Measurements from ENCODE around the gene HOOK2. TPM values are rescaled to one million over a fixed set of nuclear protein-coding genes. Genes with fewer than 3 reads are reported as not detected.

HOOK2 gene
- total and polyA plus RNA-seq, 9 of the 15 experiments (the other 6 are each of a cell fraction or from before 2014, with no cell fraction given): 1.3 to 17.2 (median 9.9) TPM

DNA sequence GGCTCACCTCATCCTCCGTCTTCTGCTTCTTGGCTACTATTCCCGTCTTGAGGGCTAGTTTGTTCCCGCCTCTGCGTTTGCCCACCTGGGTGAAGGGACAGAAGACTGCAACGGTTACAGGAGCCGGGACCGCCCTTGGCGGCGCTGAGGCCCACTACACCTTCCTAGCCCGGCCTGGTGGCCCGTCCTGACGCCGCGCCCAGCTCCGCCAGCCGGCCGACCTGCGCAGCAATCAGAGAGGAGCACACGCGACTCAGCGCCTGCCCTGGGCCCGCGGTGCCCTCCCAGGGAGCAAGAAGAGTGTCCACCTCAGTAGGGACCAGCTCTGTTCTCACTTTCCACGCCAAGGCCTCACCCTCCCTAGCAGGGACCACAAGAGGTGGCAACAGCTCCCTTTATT, 44.0 kb downstream of the HOOK2 start:
- DNase-seq (ENCODE audit: extremely low read depth in 1 of 4, low spot score in 3 of 4) (no peak), ATAC-seq (no peak), FAIRE-seq (no peak)
- peaks cover 52% of the 10 kb centered on the region for H3K36me3 ChIP-seq (ENCODE audit: control insufficient read depth, insufficient read depth, low read length)
- H3K9me1 ChIP-seq (ENCODE audit: control insufficient read depth, insufficient read depth, low read length): no peaks in the 10 kb centered on the region
- H3K27me3 ChIP-seq (ENCODE audit: control insufficient read depth in 2 of 2, insufficient read depth in 2 of 2, low read length in 2 of 2): no peaks in the 10 kb centered on the region
- in situ Hi-C loops (cut with MboI): no loop called here
- H3K9me3 ChIP-seq (replicated peaks; ENCODE audit: control insufficient read depth, insufficient read depth, low read depth, low read length): no peaks in the 10 kb centered on the region
- H4K20me1 ChIP-seq (replicated peaks; ENCODE audit: control insufficient read depth, insufficient read depth, low read length): peaks cover 17% of the 10 kb centered on the region
- no peak overlapping the region for H3K4me3 ChIP-seq
- 92% methylated on average over 22 of the region's 24 CpGs for WGBS (ENCODE audit: insufficient coverage, low coverage, missing lambda C conversion rate)
- H3K79me2 ChIP-seq (ENCODE audit: control insufficient read depth, insufficient read depth, low read length): peaks cover 52% of the 10 kb centered on the region
- H3K9ac ChIP-seq (ENCODE audit: insufficient read depth in 1 of 2, low read depth in 2 of 2, low read length in 2 of 2): peak overlapping the region in 1 of 2 experiments; percentile 73; a peak in 2 of 4 replicates
- CTCF ChIA-PET (ENCODE audit: low intra/inter-chr PET ratio): no interaction called here
- TF ChIP-seq POU5F1 (IDR thresholded peaks at IDR 0.05; ENCODE audit: borderline replicate concordance, low read depth, low read length, partially characterized antibody) (no peak), POLR2G (IDR thresholded peaks at IDR 0.05; ENCODE audit: low read depth, low read length) (peak; percentile 60), RBFOX2 (IDR thresholded peaks at IDR 0.05; ENCODE audit: low read depth, low read length) (peak; percentile 66)
- H2AFZ ChIP-seq (ENCODE audit: low read depth, low read length): no peak overlapping the region
- H3K4me2 ChIP-seq (ENCODE audit: insufficient read depth, low read length): no peak overlapping the region
- H3K27ac ChIP-seq (ENCODE audit: extremely low read depth, low read depth, low read length): no peak overlapping the region; the same call in 2 of the 3 replicates
- H3K4me1 ChIP-seq (replicated peaks in 1 of 2; ENCODE audit: control insufficient read depth in 2 of 2, insufficient read depth in 2 of 2, low read length in 2 of 2): peaks cover 12 to 29% of the 10 kb centered on the region in 2 experiments
- POLR2A ChIA-PET: interaction anchor here (5.5 kb wide), 1 partner anchor 8 kb away, joined by 50 read pairs; the partner anchor contains the start of gene TNPO2
- intact Hi-C loops (cut with micrococcal nuclease): no loop called here
- BruUV-seq (replicated peaks): no TSS peak

GRCh38 chr19:12730064-12730463, 45.3 kb downstream of the HOOK2 start:
- Histone ChIP-seq H3K9me3 (replicated peaks; ENCODE audit: control insufficient read depth, insufficient read depth, low read depth, low read length) (no peaks in the 10 kb centered on the region), H3K36me3 (ENCODE audit: control insufficient read depth, insufficient read depth, low read length) (peaks cover 52% of the 10 kb centered on the region), H3K27me3 (ENCODE audit: control insufficient read depth in 2 of 2, insufficient read depth in 2 of 2, low read length in 2 of 2) (no peaks in the 10 kb centered on the region), H3K27ac (ENCODE audit: extremely low read depth, low read depth, low read length) (no peak overlapping the region), H3K9me1 (ENCODE audit: control insufficient read depth, insufficient read depth, low read length) (no peaks in the 10 kb centered on the region), H3K79me2 (ENCODE audit: control insufficient read depth, insufficient read depth, low read length) (peaks cover 45% of the 10 kb centered on the region), H4K20me1 (replicated peaks; ENCODE audit: control insufficient read depth, insufficient read depth, low read length) (peaks cover 17% of the 10 kb centered on the region), H3K4me3 (no peak overlapping the region), H3K4me2 (ENCODE audit: insufficient read depth, low read length) (no peak overlapping the region), H3K4me1 (replicated peaks in 1 of 2; ENCODE audit: control insufficient read depth in 2 of 2, insufficient read depth in 2 of 2, low read length in 2 of 2) (peaks cover 8 to 23% of the 10 kb centered on the region in 2 experiments), H3K9ac (ENCODE audit: insufficient read depth in 1 of 2, low read depth in 2 of 2, low read length in 2 of 2) (no peak overlapping the region), H2AFZ (ENCODE audit: low read depth, low read length) (no peak overlapping the region)
- no TSS peak for BruUV-seq (replicated peaks)
- ATAC-seq: no peak
- TF ChIP-seq ZNF696 (CRISPR knock-in tag; conservative IDR thresholded peaks at IDR 0.05) (no peak), ZNF143 (CRISPR knock-in tag; IDR thresholded peaks at IDR 0.05) (no peak), SPI1 (IDR thresholded peaks at IDR 0.05; ENCODE audit: borderline replicate concordance, low read depth, low read length) (peak; percentile 83), NCOA6 (IDR thresholded peaks at IDR 0.05) (no peak), KLF16 (IDR thresholded peaks at IDR 0.05) (no peak), HNRNPLL (IDR thresholded peaks at IDR 0.05; ENCODE audit: low read depth, low read length, poor library complexity, severe bottlenecking) (no peak)
- in situ Hi-C loops (cut with MboI): no loop called here
- DNase-seq (ENCODE audit: extremely low read depth in 1 of 4, low spot score in 3 of 4): no peak
- no peak for FAIRE-seq
- POLR2A ChIA-PET: interaction anchor here (0.6 kb wide), 1 partner anchor 114 kb away, joined by 5 read pairs; no protein-coding TSS in a partner anchor
- CTCF ChIA-PET (ENCODE audit: low intra/inter-chr PET ratio): no interaction called here
- 80% methylated on average over 3 of the region's 3 CpGs for WGBS (ENCODE audit: insufficient coverage, low coverage, missing lambda C conversion rate)
- intact Hi-C loops (cut with micrococcal nuclease): no loop called here
